SK-N-SH (cell line): ENCODE measurements around the gene MATN1.

Source experiments
- CHD2 ChIP-seq: fragments of 150-350 bp; IDR thresholded peaks from 2 replicates; pipeline ENCODE4 v1.6.1; 2018; ENCODE audit warnings: low read length; ENCODE audit not compliant: partially characterized antibody
- FOXM1 ChIP-seq: IDR thresholded peaks from 2 replicates; pipeline ENCODE4 v1.4.0; 2012; ENCODE audit warnings: low read depth, mild to moderate bottlenecking
- JUND ChIP-seq: IDR thresholded peaks from 2 replicates; pipeline ENCODE4 v1.4.0; 2012
- RAD21 ChIP-seq: IDR thresholded peaks from 2 replicates; pipeline ENCODE4 v1.6.1; 2012; ENCODE audit warnings: mild to moderate bottlenecking, low read length
- TAF1 ChIP-seq: IDR thresholded peaks from 2 replicates; pipeline ENCODE4 v1.6.1; 2012; ENCODE audit warnings: low read depth, mild to moderate bottlenecking, low read length, moderate library complexity, borderline replicate concordance
- YY1 ChIP-seq: IDR thresholded peaks from 2 replicates; pipeline ENCODE4 v1.4.0; 2012; ENCODE audit warnings: low read depth, mild to moderate bottlenecking
- TF ChIP-seq, protein P1 (sequence below): fragments of 200-600 bp; sonication (generic); IDR thresholded peaks from 2 replicates; pipeline ENCODE4 v1.6.1; 2017; ENCODE audit warnings: antibody characterized with exemption, mild to moderate bottlenecking, moderate library complexity
- TF ChIP-seq, protein P2 (sequence below): IDR thresholded peaks from 2 replicates; pipeline ENCODE4 v1.6.1; 2012; ENCODE audit warnings: mild to moderate bottlenecking, low read depth, low read length, moderate library complexity

DNA sequence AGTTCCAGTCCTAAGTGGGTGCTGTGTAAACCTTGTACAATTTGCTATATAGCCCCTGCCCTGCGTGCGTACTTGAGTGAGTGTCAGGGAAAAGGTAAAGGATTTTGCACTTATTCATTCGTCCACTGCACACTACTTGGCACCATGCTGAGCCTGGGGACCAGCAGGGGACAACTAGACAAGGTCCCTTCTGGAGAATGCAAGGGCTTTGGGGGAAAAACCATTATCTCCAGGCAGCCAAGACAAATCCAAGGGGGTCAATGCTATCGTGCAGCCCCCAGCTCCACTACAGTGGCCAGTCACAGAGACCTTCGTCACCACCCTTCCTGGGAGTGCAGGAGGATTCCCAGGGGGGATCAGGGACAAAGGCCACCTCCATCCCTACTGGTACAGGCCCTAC, 39.7 kb downstream of the MATN1 start:
- TF ChIP-seq, protein P1, sequence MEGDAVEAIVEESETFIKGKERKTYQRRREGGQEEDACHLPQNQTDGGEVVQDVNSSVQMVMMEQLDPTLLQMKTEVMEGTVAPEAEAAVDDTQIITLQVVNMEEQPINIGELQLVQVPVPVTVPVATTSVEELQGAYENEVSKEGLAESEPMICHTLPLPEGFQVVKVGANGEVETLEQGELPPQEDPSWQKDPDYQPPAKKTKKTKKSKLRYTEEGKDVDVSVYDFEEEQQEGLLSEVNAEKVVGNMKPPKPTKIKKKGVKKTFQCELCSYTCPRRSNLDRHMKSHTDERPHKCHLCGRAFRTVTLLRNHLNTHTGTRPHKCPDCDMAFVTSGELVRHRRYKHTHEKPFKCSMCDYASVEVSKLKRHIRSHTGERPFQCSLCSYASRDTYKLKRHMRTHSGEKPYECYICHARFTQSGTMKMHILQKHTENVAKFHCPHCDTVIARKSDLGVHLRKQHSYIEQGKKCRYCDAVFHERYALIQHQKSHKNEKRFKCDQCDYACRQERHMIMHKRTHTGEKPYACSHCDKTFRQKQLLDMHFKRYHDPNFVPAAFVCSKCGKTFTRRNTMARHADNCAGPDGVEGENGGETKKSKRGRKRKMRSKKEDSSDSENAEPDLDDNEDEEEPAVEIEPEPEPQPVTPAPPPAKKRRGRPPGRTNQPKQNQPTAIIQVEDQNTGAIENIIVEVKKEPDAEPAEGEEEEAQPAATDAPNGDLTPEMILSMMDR: no peak
- TF ChIP-seq TAF1 (no peak), JUND (no peak), CHD2 (no peak), RAD21 (no peak), YY1 (no peak), FOXM1 (no peak)
- TF ChIP-seq, protein P2, sequence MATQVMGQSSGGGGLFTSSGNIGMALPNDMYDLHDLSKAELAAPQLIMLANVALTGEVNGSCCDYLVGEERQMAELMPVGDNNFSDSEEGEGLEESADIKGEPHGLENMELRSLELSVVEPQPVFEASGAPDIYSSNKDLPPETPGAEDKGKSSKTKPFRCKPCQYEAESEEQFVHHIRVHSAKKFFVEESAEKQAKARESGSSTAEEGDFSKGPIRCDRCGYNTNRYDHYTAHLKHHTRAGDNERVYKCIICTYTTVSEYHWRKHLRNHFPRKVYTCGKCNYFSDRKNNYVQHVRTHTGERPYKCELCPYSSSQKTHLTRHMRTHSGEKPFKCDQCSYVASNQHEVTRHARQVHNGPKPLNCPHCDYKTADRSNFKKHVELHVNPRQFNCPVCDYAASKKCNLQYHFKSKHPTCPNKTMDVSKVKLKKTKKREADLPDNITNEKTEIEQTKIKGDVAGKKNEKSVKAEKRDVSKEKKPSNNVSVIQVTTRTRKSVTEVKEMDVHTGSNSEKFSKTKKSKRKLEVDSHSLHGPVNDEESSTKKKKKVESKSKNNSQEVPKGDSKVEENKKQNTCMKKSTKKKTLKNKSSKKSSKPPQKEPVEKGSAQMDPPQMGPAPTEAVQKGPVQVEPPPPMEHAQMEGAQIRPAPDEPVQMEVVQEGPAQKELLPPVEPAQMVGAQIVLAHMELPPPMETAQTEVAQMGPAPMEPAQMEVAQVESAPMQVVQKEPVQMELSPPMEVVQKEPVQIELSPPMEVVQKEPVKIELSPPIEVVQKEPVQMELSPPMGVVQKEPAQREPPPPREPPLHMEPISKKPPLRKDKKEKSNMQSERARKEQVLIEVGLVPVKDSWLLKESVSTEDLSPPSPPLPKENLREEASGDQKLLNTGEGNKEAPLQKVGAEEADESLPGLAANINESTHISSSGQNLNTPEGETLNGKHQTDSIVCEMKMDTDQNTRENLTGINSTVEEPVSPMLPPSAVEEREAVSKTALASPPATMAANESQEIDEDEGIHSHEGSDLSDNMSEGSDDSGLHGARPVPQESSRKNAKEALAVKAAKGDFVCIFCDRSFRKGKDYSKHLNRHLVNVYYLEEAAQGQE: no peak
